Measurements from ENCODE around the gene CEACAM3. TPM values are rescaled to one million over a fixed set of nuclear protein-coding genes. Genes with fewer than 3 reads are reported as not detected.

The CEACAM3 gene
- polyA plus RNA-seq, 3 donors: 5.9 to 11.8 (median 11.3) TPM

- H3K4me1 Mint-ChIP-seq: peaks cover 16% of the 10 kb centered on the region
- intact Hi-C loops (cut with micrococcal nuclease): loop anchor here in 1 of 2 donors (5.0 kb wide), 1 partner anchor 34 kb away; no protein-coding TSS in a partner anchor
- Histone ChIP-seq H3K27ac (ENCODE audit: low read depth in 1 of 2, low read length in 2 of 2) (no peak overlapping the region), H3K36me3 (replicated peaks in 1 of 2; ENCODE audit: control insufficient read depth in 1 of 2, insufficient read depth in 2 of 2, low read length in 2 of 2) (no peaks in the 10 kb centered on the region), H2AFZ (ENCODE audit: insufficient read depth, low read depth, low read length, poor library complexity, severe bottlenecking) (no peak overlapping the region), H3K4me1 (ENCODE audit: control insufficient read depth in 1 of 2, insufficient read depth in 2 of 2, low read length in 2 of 2) (peaks cover 4 to 6% of the 10 kb centered on the region in 2 donors), H3K4me2 (replicated peaks; ENCODE audit: extremely low read depth, low read length, poor library complexity, severe bottlenecking) (no peak overlapping the region), H3K79me2 (ENCODE audit: insufficient read depth, low read length) (no peaks in the 10 kb centered on the region), H3K4me3 (replicated peaks in 1 of 3; ENCODE audit: low read depth in 2 of 3, low read length in 3 of 3) (no peak overlapping the region), H4K20me1 (ENCODE audit: insufficient read depth, low read length) (no peaks in the 10 kb centered on the region), H3K9ac (ENCODE audit: insufficient read depth, low read length, poor library complexity, severe bottlenecking) (no peak overlapping the region), H3K9me3 (replicated peaks in 1 of 2; ENCODE audit: control insufficient read depth in 1 of 2, insufficient read depth in 1 of 2, low read length in 2 of 2) (no peaks in the 10 kb centered on the region), H3K27me3 (ENCODE audit: control insufficient read depth in 2 of 2, insufficient read depth in 2 of 2, low read length in 2 of 2) (no peaks in the 10 kb centered on the region)
- 0% methylated on average over 9 of the region's 12 CpGs for WGBS (ENCODE audit: insufficient coverage)
- H3K9me3 Mint-ChIP-seq: peaks cover 0 to 2% (median 0%) of the 10 kb centered on the region in 7 donors
- H3K4me3 Mint-ChIP-seq: no peak overlapping the region
- TF ChIP-seq CTCF (IDR thresholded peaks at IDR 0.05): peak; percentile 82
- DNase-seq: peak; percentile 47 to 65 (median 61)
- no peak overlapping the region for H3K27ac Mint-ChIP-seq
- peaks cover 0 to 7% (median 1%) of the 10 kb centered on the region in 3 donors for H3K27me3 Mint-ChIP-seq (ENCODE audit: low read depth in 3 of 3)
- H3K36me3 Mint-ChIP-seq: no peaks in the 10 kb centered on the region
These were observed 43.2 kb upstream of the CEACAM3 start for GRCh38 chr19:41753159-41753558.

- H3K4me3 ChIP-seq (replicated peaks in 1 of 3; ENCODE audit: low read depth in 2 of 3, low read length in 3 of 3): no peak overlapping the region
- H2AFZ ChIP-seq (ENCODE audit: insufficient read depth, low read depth, low read length, poor library complexity, severe bottlenecking): no peak overlapping the region
- no peaks in the 10 kb centered on the region for H3K79me2 ChIP-seq (ENCODE audit: insufficient read depth, low read length)
- H3K4me3 Mint-ChIP-seq: no peak overlapping the region
- peaks cover 4 to 6% of the 10 kb centered on the region in 2 donors for H3K4me1 ChIP-seq (ENCODE audit: control insufficient read depth in 1 of 2, insufficient read depth in 2 of 2, low read length in 2 of 2)
- no peak overlapping the region for H3K27ac Mint-ChIP-seq
- TF ChIP-seq CTCF (IDR thresholded peaks at IDR 0.05): peak; percentile 65
- H3K9me3 Mint-ChIP-seq: peaks cover 0 to 2% (median 0%) of the 10 kb centered on the region in 7 donors
- H3K4me2 ChIP-seq (replicated peaks; ENCODE audit: extremely low read depth, low read length, poor library complexity, severe bottlenecking): no peak overlapping the region
- H3K27me3 Mint-ChIP-seq (ENCODE audit: low read depth in 3 of 3): peaks cover 0 to 7% (median 0%) of the 10 kb centered on the region in 3 donors
- intact Hi-C loops (cut with micrococcal nuclease): loop anchor here in 1 of 2 donors (2.0 to 5.0 kb wide), 2 partner anchors 33 to 67 kb away; no protein-coding TSS in a partner anchor
- no peaks in the 10 kb centered on the region for H3K36me3 Mint-ChIP-seq
- no peaks in the 10 kb centered on the region for H4K20me1 ChIP-seq (ENCODE audit: insufficient read depth, low read length)
- peak; percentile 46 to 63 (median 61) for DNase-seq
- H3K27me3 ChIP-seq (ENCODE audit: control insufficient read depth in 2 of 2, insufficient read depth in 2 of 2, low read length in 2 of 2): no peaks in the 10 kb centered on the region
- H3K4me1 Mint-ChIP-seq: peaks cover 22% of the 10 kb centered on the region
- H3K27ac ChIP-seq (ENCODE audit: low read depth in 1 of 2, low read length in 2 of 2): no peak overlapping the region
- H3K36me3 ChIP-seq (replicated peaks in 1 of 2; ENCODE audit: control insufficient read depth in 1 of 2, insufficient read depth in 2 of 2, low read length in 2 of 2): no peaks in the 10 kb centered on the region
- 83% methylated on average over 2 of the region's 4 CpGs for WGBS (ENCODE audit: insufficient coverage)
- H3K9ac ChIP-seq (ENCODE audit: insufficient read depth, low read length, poor library complexity, severe bottlenecking): no peak overlapping the region
- H3K9me3 ChIP-seq (replicated peaks in 1 of 2; ENCODE audit: control insufficient read depth in 1 of 2, insufficient read depth in 1 of 2, low read length in 2 of 2): no peaks in the 10 kb centered on the region
These were observed 42.4 kb upstream of the CEACAM3 start for GRCh38 chr19:41753936-41754529.
